Right atrium auricular region (tissue), 2 donors: Measurements from ENCODE around the gene MUC12. TPM values are rescaled to one million over a fixed set of nuclear protein-coding genes. Genes with fewer than 3 reads are reported as not detected.

ENCODE experiments used
- DNase-seq: peaks from one replicate; pipeline ENCODE4 v3.0.0-alpha.2; 2019; ENCODE audit warnings: low spot score
- H3K27ac ChIP-seq, 2 donors: fragments of 200-600 bp; sonication (generic); 1 replicate in 1 of 2; 2 replicates in 1 of 2; pipeline ENCODE4 v1.5.1; 2016 to 2019
- H3K27me3 ChIP-seq, 2 donors: fragments of 200-600 bp; sonication (generic); one replicate each; pipeline versions ENCODE4 v1.5.1 to v1.6.0; 2017 to 2019
- H3K36me3 ChIP-seq: fragments of 200-600 bp; sonication (generic); one replicate; pipeline ENCODE4 v1.5.1; 2016
- H3K4me1 ChIP-seq, 2 donors: fragments of 200-600 bp; sonication (generic); one replicate each; pipeline versions ENCODE4 v1.5.1 to v1.6.0; 2017 to 2019
- H3K4me3 ChIP-seq, 2 donors: fragments of 200-600 bp; sonication (generic); 1 replicate in 1 of 2; 2 replicates in 1 of 2; pipeline ENCODE4 v1.5.1; 2017 to 2019; ENCODE audit warnings: mild to moderate bottlenecking in 1 of 2, moderate library complexity in 1 of 2
- H3K9me3 ChIP-seq, 2 donors: fragments of 200-600 bp; sonication (generic); one replicate each; pipeline ENCODE4 v1.5.1; 2019
- CTCF ChIP-seq, 2 donors: fragments of 200-600 bp; sonication (generic); IDR thresholded peaks; one replicate each; pipeline ENCODE4 v1.5.1; 2019; ENCODE audit warnings: antibody characterized with exemption in 2 of 2
- total RNA-seq, 2 donors: library from RNA; depleted of rRNA; stranded (reverse); fragments of >200 nt; gene quantifications; one replicate each; pipeline ENCODE4 v1.1.0, GENCODE V29; 2016

MUC12 gene
- total RNA-seq, 2 donors from 2014 or later: not detected

GRCh38 chr7:100947792-100948191 lies 21.6 kb upstream of the MUC12 start:
- H3K27me3 ChIP-seq: no peaks in the 10 kb centered on the region
- H3K36me3 ChIP-seq: no peaks in the 10 kb centered on the region
- no peaks in the 10 kb centered on the region for H3K9me3 ChIP-seq
- H3K4me3 ChIP-seq: no peak overlapping the region
- DNase-seq: no peak
- no peak overlapping the region for H3K27ac ChIP-seq
- H3K4me1 ChIP-seq: no peaks in the 10 kb centered on the region
- TF ChIP-seq CTCF (IDR thresholded peaks at IDR 0.05): no peak

GRCh38 chr7:100949227-100949932 lies 20.0 kb upstream of the MUC12 start, which contains the start of gene MUC3A:
TSS of gene MUC3A (plus strand) at chr7:100949534. CDS start at chr7:100949625, 91 bp downstream.
- DNase-seq: no peak
- H3K27me3 ChIP-seq: no peaks in the 10 kb centered on the region
- H3K4me1 ChIP-seq: no peaks in the 10 kb centered on the region
- no peaks in the 10 kb centered on the region for H3K9me3 ChIP-seq
- no peak for TF ChIP-seq CTCF (IDR thresholded peaks at IDR 0.05)
- peak within 1 kb of the TSS in 1 of 2 donors; percentile 17 for H3K4me3 ChIP-seq
- no peaks in the 10 kb centered on the region for H3K36me3 ChIP-seq
- peak within 1 kb of the TSS in 1 of 2 donors; percentile 35 for H3K27ac ChIP-seq

GRCh38 chr7:100949933-100950443 lies 19.4 kb upstream of the MUC12 start:
- Histone ChIP-seq H3K4me3 (peak overlapping the region in 1 of 2 donors; percentile 17), H3K27me3 (no peaks in the 10 kb centered on the region), H3K9me3 (no peaks in the 10 kb centered on the region), H3K4me1 (no peaks in the 10 kb centered on the region), H3K27ac (peak overlapping the region in 1 of 2 donors; percentile 35), H3K36me3 (no peaks in the 10 kb centered on the region)
- no peak for TF ChIP-seq CTCF (IDR thresholded peaks at IDR 0.05)
- no peak for DNase-seq

GRCh38 chr7:100951172-100951571 lies 18.2 kb upstream of the MUC12 start:
- H3K36me3 ChIP-seq: no peaks in the 10 kb centered on the region
- no peak for DNase-seq
- no peak for TF ChIP-seq CTCF (IDR thresholded peaks at IDR 0.05)
- H3K9me3 ChIP-seq: no peaks in the 10 kb centered on the region
- no peaks in the 10 kb centered on the region for H3K27me3 ChIP-seq
- H3K4me3 ChIP-seq: no peak overlapping the region
- no peaks in the 10 kb centered on the region for H3K4me1 ChIP-seq
- no peak overlapping the region for H3K27ac ChIP-seq

GRCh38 chr7:100951888-100952560 lies 17.3 kb upstream of the MUC12 start:
- no peak overlapping the region for H3K27ac ChIP-seq
- no peak for TF ChIP-seq CTCF (IDR thresholded peaks at IDR 0.05)
- no peaks in the 10 kb centered on the region for H3K4me1 ChIP-seq
- no peaks in the 10 kb centered on the region for H3K36me3 ChIP-seq
- no peak for DNase-seq
- H3K27me3 ChIP-seq: no peaks in the 10 kb centered on the region
- H3K4me3 ChIP-seq: no peak overlapping the region
- no peaks in the 10 kb centered on the region for H3K9me3 ChIP-seq
